Lower leg skin (tissue), 4 donors: ENCODE measurements around the gene FBXO38. TPM values are rescaled to one million over a fixed set of nuclear protein-coding genes. Genes with fewer than 3 reads are reported as not detected.

Experiments used
- DNase-seq, 2 donors: peaks; one replicate each; pipeline ENCODE4 v3.0.0-alpha.2; 2019; ENCODE audit warnings: low spot score in 2 of 2
- H3K4me3 ChIP-seq: fragments of 200-600 bp; sonication (generic); 2 replicates; pipeline ENCODE4 v1.5.1; 2017; ENCODE audit warnings: mild to moderate bottlenecking, low read depth; ENCODE audit not compliant: poor library complexity, severe bottlenecking
- POLR2A ChIP-seq, 2 donors: fragments of 450-650 bp; IDR thresholded peaks; one replicate each; pipeline ENCODE4 v1.6.1; 2016 to 2017; ENCODE audit warnings: antibody characterized with exemption in 2 of 2, mild to moderate bottlenecking in 1 of 2, moderate library complexity in 1 of 2
- WGBS, 2 donors: methylation state at CpG; one replicate each; pipeline ENCODE4 v1.1.5; 2018; 5-methylcytosine and 5-hydroxymethylcytosine counted together
- intact Hi-C: fragments of 100-400 bp; cut with DNase I; formaldehyde crosslinking; loops from one replicate; pipeline ENCODE4 v1.15.0; 2023; ENCODE audit warnings: low total_unique reads
- total RNA-seq, 4 donors: library from RNA; depleted of rRNA; stranded (reverse); fragments of >200 nt; gene quantifications; one replicate each; pipeline ENCODE4 v1.1.0, GENCODE V29; 2016
- TF ChIP-seq, protein P1 (sequence below), 3 donors: fragments of 450-650 bp; IDR thresholded peaks; one replicate each; pipeline ENCODE4 v1.5.1; 2016; ENCODE audit warnings: antibody characterized with exemption in 3 of 3, mild to moderate bottlenecking in 3 of 3, moderate library complexity in 2 of 3

The FBXO38 gene
- total RNA-seq, 4 donors from 2014 or later: 31.7 to 76.7 (median 42.1) TPM

DNA sequence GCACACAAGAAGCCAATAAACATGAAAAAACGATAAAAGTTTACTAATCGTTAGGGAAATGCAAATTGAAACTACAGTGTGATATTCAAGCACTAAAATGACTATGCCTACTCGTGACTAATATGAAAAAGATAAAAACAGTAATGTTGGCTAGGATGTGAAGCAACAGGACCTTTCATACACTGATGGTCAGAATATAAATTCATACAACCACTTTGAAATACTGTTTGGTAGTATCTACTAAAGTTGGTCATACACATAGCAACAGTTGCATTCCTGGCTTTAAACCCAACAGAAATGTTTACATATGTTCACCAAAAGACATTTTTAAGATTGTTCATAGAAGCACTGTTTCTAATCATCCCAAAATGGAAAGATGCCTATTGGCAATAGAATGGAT lies 24.3 kb downstream of the FBXO38 start:
- H3K4me3 ChIP-seq: no peak overlapping the region
- no peak for DNase-seq
- WGBS, 2 donors: 80 to 81% methylated on average over 3 of the region's 3 CpGs
- intact Hi-C loops: no loop called here
- no peak for TF ChIP-seq POLR2A (IDR thresholded peaks at IDR 0.05)
- TF ChIP-seq, protein P1, sequence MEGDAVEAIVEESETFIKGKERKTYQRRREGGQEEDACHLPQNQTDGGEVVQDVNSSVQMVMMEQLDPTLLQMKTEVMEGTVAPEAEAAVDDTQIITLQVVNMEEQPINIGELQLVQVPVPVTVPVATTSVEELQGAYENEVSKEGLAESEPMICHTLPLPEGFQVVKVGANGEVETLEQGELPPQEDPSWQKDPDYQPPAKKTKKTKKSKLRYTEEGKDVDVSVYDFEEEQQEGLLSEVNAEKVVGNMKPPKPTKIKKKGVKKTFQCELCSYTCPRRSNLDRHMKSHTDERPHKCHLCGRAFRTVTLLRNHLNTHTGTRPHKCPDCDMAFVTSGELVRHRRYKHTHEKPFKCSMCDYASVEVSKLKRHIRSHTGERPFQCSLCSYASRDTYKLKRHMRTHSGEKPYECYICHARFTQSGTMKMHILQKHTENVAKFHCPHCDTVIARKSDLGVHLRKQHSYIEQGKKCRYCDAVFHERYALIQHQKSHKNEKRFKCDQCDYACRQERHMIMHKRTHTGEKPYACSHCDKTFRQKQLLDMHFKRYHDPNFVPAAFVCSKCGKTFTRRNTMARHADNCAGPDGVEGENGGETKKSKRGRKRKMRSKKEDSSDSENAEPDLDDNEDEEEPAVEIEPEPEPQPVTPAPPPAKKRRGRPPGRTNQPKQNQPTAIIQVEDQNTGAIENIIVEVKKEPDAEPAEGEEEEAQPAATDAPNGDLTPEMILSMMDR (IDR thresholded peaks at IDR 0.05): no peak

GRCh38 chr5:148412124-148412523 lies 28.4 kb downstream of the FBXO38 start:
- DNase-seq: no peak
- WGBS, 2 donors: 93 to 98% methylated on average over 2 of the region's 2 CpGs
- intact Hi-C loops: no loop called here
- H3K4me3 ChIP-seq: no peak overlapping the region
- TF ChIP-seq, protein P1 (IDR thresholded peaks at IDR 0.05): no peak
- no peak for TF ChIP-seq POLR2A (IDR thresholded peaks at IDR 0.05)

GRCh38 chr5:148414833-148415232 lies 31.1 kb downstream of the FBXO38 start:
- TF ChIP-seq, protein P1 (IDR thresholded peaks at IDR 0.05): no peak
- TF ChIP-seq POLR2A (IDR thresholded peaks at IDR 0.05): no peak

DNA sequence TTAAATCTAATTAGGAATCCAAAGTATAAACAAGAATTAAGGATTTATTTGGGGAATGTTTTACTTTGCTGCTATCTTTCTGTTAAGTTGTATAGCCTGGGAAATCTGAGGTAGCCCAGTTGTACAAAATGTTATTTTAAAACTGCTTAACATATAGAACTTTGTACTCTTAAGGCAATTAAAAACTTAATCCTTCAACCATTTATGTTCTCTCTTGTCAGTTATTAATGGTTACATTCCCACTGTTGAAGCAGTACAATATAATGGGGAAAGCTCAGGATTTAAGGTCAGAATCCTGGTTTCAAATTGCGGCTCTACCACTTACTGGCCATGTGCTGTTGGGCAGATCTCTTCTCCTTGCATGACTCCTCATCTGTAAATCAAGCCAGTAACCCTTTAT lies 32.7 kb downstream of the FBXO38 start:
- TF ChIP-seq POLR2A (IDR thresholded peaks at IDR 0.05): no peak
- H3K4me3 ChIP-seq: no peak overlapping the region
- DNase-seq: no peak
- 81 to 97% methylated on average over 1 of the region's 1 CpG for WGBS, 2 donors
- intact Hi-C loops: no loop called here

More at GRCh38 chr5:148414833-148415232, 31.1 kb downstream of the FBXO38 start:
- no peak overlapping the region for H3K4me3 ChIP-seq
- DNase-seq: no peak
- 88 to 93% methylated on average over 4 of the region's 4 CpGs for WGBS, 2 donors
- intact Hi-C loops: no loop called here

GRCh38 chr5:148416921-148417320 lies 33.2 kb downstream of the FBXO38 start:
- TF ChIP-seq, protein P1 (IDR thresholded peaks at IDR 0.05): no peak
- no peak for TF ChIP-seq POLR2A (IDR thresholded peaks at IDR 0.05)
- intact Hi-C loops: no loop called here
- no peak for DNase-seq
- WGBS, 2 donors: 70 to 74% methylated on average over 7 of the region's 7 CpGs
- no peak overlapping the region for H3K4me3 ChIP-seq

DNA sequence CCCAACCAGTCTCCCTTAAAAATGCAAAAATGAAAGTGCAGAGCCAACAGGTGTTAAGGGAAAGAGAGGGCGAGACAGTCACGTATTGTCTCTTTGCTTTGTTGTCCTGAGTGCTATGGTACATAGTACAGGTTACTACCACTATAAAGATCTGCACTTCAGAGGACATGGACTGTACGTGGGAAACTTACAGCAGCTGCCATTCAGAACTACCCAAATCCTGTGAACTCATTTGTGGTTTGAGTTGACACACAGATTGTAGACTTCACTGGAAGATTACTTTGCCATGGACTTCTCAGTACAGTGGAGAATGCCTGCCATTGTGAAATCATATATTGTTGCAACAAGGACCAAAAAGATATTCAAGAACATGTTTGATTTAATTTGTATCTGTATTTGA lies 34.8 kb downstream of the FBXO38 start:
- H3K4me3 ChIP-seq: no peak overlapping the region
- WGBS, 2 donors: 84 to 94% methylated on average over 3 of the region's 3 CpGs
- no peak for DNase-seq
- intact Hi-C loops: no loop called here
- no peak for TF ChIP-seq POLR2A (IDR thresholded peaks at IDR 0.05)
- TF ChIP-seq, protein P1 (IDR thresholded peaks at IDR 0.05): no peak
